ENCODE measurements around the gene ITPA. TPM values are rescaled to one million over a fixed set of nuclear protein-coding genes. Genes with fewer than 3 reads are reported as not detected.

ITPA gene
- total RNA-seq, 1 donor from 2014 or later = 52.5 TPM

GRCh38 chr20:3237011-3237957 lies 28.0 kb downstream of the ITPA start:
- Histone ChIP-seq H3K4me3 (peak overlapping the region; percentile 64 to 66), H3K27me3 (peaks cover 6% of the 10 kb centered on the region)

GRCh38 chr20:3237958-3238615 lies 28.8 kb downstream of the ITPA start:
- intact Hi-C loops (cut with DNase I) = no loop called here
- Histone ChIP-seq H3K27me3 (peaks cover 6% of the 10 kb centered on the region), H3K4me1 (peaks cover 24% of the 10 kb centered on the region), H3K27ac (no peak overlapping the region), H3K36me3 (no peaks in the 10 kb centered on the region), H3K4me3 (peak overlapping the region; percentile 64 to 66), H3K9me3 (no peaks in the 10 kb centered on the region)
- TF ChIP-seq POLR2A (IDR thresholded peaks at IDR 0.05) (no peak), POLR2AphosphoS5 (IDR thresholded peaks at IDR 0.05; ENCODE audit: insufficient read depth in 1 of 2, low read depth in 1 of 2) (no peak), CTCF (IDR thresholded peaks at IDR 0.05) (no peak)
- no peak for DNase-seq (ENCODE audit: extremely low spot score in 2 of 2)

More at GRCh38 chr20:3237011-3237957, 28.0 kb downstream of the ITPA start:
- Histone ChIP-seq H3K27ac (no peak overlapping the region), H3K36me3 (no peaks in the 10 kb centered on the region), H3K9me3 (no peaks in the 10 kb centered on the region), H3K4me1 (peaks cover 24% of the 10 kb centered on the region)
- intact Hi-C loops (cut with DNase I) = no loop called here
- no peak for DNase-seq (ENCODE audit: extremely low spot score in 2 of 2)
- TF ChIP-seq POLR2A (IDR thresholded peaks at IDR 0.05) (no peak), POLR2AphosphoS5 (IDR thresholded peaks at IDR 0.05; ENCODE audit: insufficient read depth in 1 of 2, low read depth in 1 of 2) (no peak), CTCF (IDR thresholded peaks at IDR 0.05) (no peak)

GRCh38 chr20:3238616-3239025 lies 29.3 kb downstream of the ITPA start:
- intact Hi-C loops (cut with DNase I) = no loop called here
- H3K9me3 ChIP-seq = no peaks in the 10 kb centered on the region
- no peak overlapping the region for H3K27ac ChIP-seq
- no peaks in the 10 kb centered on the region for H3K36me3 ChIP-seq
- peaks cover 6% of the 10 kb centered on the region for H3K27me3 ChIP-seq
- no peak for TF ChIP-seq CTCF (IDR thresholded peaks at IDR 0.05)
- TF ChIP-seq POLR2AphosphoS5 (IDR thresholded peaks at IDR 0.05; ENCODE audit: insufficient read depth in 1 of 2, low read depth in 1 of 2) = no peak
- no peak for TF ChIP-seq POLR2A (IDR thresholded peaks at IDR 0.05)
- peak overlapping the region; percentile 64 to 66 for H3K4me3 ChIP-seq
- DNase-seq (ENCODE audit: extremely low spot score in 2 of 2) = no peak
- H3K4me1 ChIP-seq = peaks cover 24% of the 10 kb centered on the region

- DNase-seq (ENCODE audit: extremely low spot score in 2 of 2) = no peak
- no peak within 1 kb of the TSS for H3K27ac ChIP-seq
- no peak for TF ChIP-seq CTCF (IDR thresholded peaks at IDR 0.05)
- no peak for TF ChIP-seq POLR2A (IDR thresholded peaks at IDR 0.05)
- TF ChIP-seq POLR2AphosphoS5 (IDR thresholded peaks at IDR 0.05; ENCODE audit: insufficient read depth in 1 of 2, low read depth in 1 of 2) = peak in 1 of 2 donors; percentile 31
These were observed 29.9 kb downstream of the ITPA start, which contains the start of gene SLC4A11 for GRCh38 chr20:3239026-3239866. SLC4A11 (minus strand) TSS chr20:3239190; CDS start chr20:3239137, 53 bp downstream.

More at GRCh38 chr20:3239026-3239866, 29.9 kb downstream of the ITPA start, which contains the start of gene SLC4A11:
- Histone ChIP-seq H3K4me1 (peaks cover 24% of the 10 kb centered on the region), H3K27me3 (peaks cover 6% of the 10 kb centered on the region), H3K4me3 (peak within 1 kb of the TSS; percentile 64 to 66), H3K36me3 (no peaks in the 10 kb centered on the region), H3K9me3 (no peaks in the 10 kb centered on the region)
- intact Hi-C loops (cut with DNase I) = no loop called here
